Right lung (tissue), 5 donors: ENCODE results near the gene ZNF324. TPM values are rescaled to one million over a fixed set of nuclear protein-coding genes. Genes with fewer than 3 reads are reported as not detected.

Experiments
- DNase-seq, 2 donors: peaks; one replicate each; pipeline ENCODE4 v3.0.0-alpha.2; 2013
- polyA plus RNA-seq, 5 donors: library from polyadenylated mRNA; unstranded; fragments of 120-200 nt; gene quantifications; one replicate each; pipeline versions ENCODE4 v1.2.1 to v1.2.3, GENCODE V29; 2013; ENCODE audit warnings: inconsistent platforms in 1 of 5, low replicate concordance in 1 of 5; ENCODE audit not compliant: insufficient read length in 5 of 5, insufficient read depth in 1 of 5

ZNF324 gene
- polyA plus RNA-seq, 5 donors = 6.8 to 10.1 (median 8.5) TPM

DNA sequence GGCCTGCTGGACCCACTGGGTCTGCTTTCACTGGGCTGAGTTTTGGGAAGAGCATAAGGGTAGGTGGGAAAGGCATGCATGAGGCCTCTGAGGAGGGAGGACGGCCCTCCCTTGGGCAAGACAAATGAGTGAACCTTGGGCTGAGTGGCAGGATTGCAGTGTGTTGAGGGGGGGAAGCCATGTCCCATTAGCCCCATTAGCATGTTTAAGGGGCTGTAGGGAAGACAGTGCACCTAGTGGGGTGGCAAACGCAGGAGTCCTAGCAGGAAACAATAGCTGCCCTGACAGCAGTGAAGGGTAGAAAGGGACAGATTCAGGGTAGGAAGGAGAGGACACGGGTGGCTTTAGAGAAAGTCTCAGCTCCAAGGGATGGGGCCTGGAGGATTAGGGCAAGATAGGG, 55.8 kb downstream of the ZNF324 start:
- no peak for DNase-seq

Other genes with a start within 250 kb of the ZNF324 start
- gene ZNF544, start 238.2 kb upstream of the ZNF324 start, polyA plus RNA-seq = 10 to 100 TPM; 29.3 to 41.2 (median 39.0) TPM
- 10 to 100 TPM in 1 of 5 donors, 1 to 10 TPM in 4; 7.0 to 10.4 (median 9.7) TPM for gene ZNF8, start 188.1 kb upstream of the ZNF324 start, polyA plus RNA-seq
- 10 to 100 TPM; 50.7 to 57.1 (median 53.8) TPM for gene ERVK3-1, start 161.7 kb upstream of the ZNF324 start, polyA plus RNA-seq
- 1 to 10 TPM; 3.6 to 4.5 (median 3.9) TPM for gene ZSCAN22, start 140.1 kb upstream of the ZNF324 start, polyA plus RNA-seq
- gene A1BG, start 113.6 kb upstream of the ZNF324 start, polyA plus RNA-seq = 1 to 10 TPM in 3 of 5 donors, under 1 TPM in 2; 0.90 to 4.6 (median 1.9) TPM
- gene ZNF497, start 104.3 kb upstream of the ZNF324 start, polyA plus RNA-seq = 1 to 10 TPM; 2.5 to 4.7 (median 3.0) TPM
- gene ZNF837, start 86.0 kb upstream of the ZNF324 start, polyA plus RNA-seq = 1 to 10 TPM; 1.4 to 4.2 (median 2.2) TPM
- 1,000 to 10,000 TPM; 1,196 to 1,701 (median 1,259) TPM for gene RPS5, start 79.8 kb upstream of the ZNF324 start, polyA plus RNA-seq
- not detected for gene RNF225, start 71.4 kb upstream of the ZNF324 start, polyA plus RNA-seq
- 10 to 100 TPM in 2 of 5 donors, 1 to 10 TPM in 3; 8.0 to 11.3 (median 9.9) TPM for gene ZNF584, start 58.4 kb upstream of the ZNF324 start, polyA plus RNA-seq
- gene ZNF132, start 26.9 kb upstream of the ZNF324 start, polyA plus RNA-seq = 10 to 100 TPM in 4 of 5 donors, 1 to 10 TPM in 1; 7.8 to 11.3 (median 10.7) TPM
- 1 to 10 TPM; 4.6 to 8.0 (median 6.7) TPM for gene ZNF324B, start 15.5 kb upstream of the ZNF324 start, polyA plus RNA-seq
- gene ZNF446, start 9.3 kb downstream of the ZNF324 start, polyA plus RNA-seq = 10 to 100 TPM; 12.0 to 16.5 (median 14.0) TPM
- 1 to 10 TPM; 5.8 to 9.5 (median 7.8) TPM for gene SLC27A5, start 44.9 kb downstream of the ZNF324 start, polyA plus RNA-seq
- gene ZBTB45, start 52.7 kb downstream of the ZNF324 start, polyA plus RNA-seq = 10 to 100 TPM in 2 of 5 donors, 1 to 10 TPM in 3; 7.2 to 17.2 (median 9.1) TPM
- 100 to 1,000 TPM; 459 to 685 (median 528) TPM for gene TRIM28, start 77.0 kb downstream of the ZNF324 start, polyA plus RNA-seq
- gene CHMP2A, start 88.0 kb downstream of the ZNF324 start, polyA plus RNA-seq = 100 to 1,000 TPM in 1 of 5 donors, 10 to 100 TPM in 4; 83.6 to 114 (median 94.7) TPM
- 10 to 100 TPM; 64.8 to 90.5 (median 77.1) TPM for gene UBE2M, start 91.5 kb downstream of the ZNF324 start, polyA plus RNA-seq
- gene MZF1, start 106.3 kb downstream of the ZNF324 start, polyA plus RNA-seq = 10 to 100 TPM; 27.0 to 49.9 (median 40.9) TPM